IMR-90 (cell line): Measurements from ENCODE around the gene MICB. TPM values are rescaled to one million over a fixed set of nuclear protein-coding genes. Genes with fewer than 3 reads are reported as not detected.

Experiments
- ATAC-seq: fragments of 200-7000 bp; cut with Tn5 transposase; 2 replicates; pipeline ENCODE4 v1.9.1; 2020; ENCODE audit warnings: low read depth, mild to moderate bottlenecking, moderate library complexity
- BruUV-seq: library from RNA; stranded (reverse); fragments of 400-500 nt; replicated peaks from 2 replicates; lab custom pipeline; 2021; lab: Mats Ljungman, UMichigan
- CTCF ChIA-PET: fragments of 300-600 bp; formaldehyde crosslinking; extraction: SDS; loops from one replicate; lab custom pipeline; 2021; ENCODE audit warnings: antibody characterized with exemption; lab: Yijun Ruan, JAX
- POLR2A ChIA-PET: fragments of 300-600 bp; sonication (Branson Sonifier 250); formaldehyde crosslinking; loops from one replicate; lab custom pipeline; 2022; ENCODE audit warnings: antibody characterized with exemption; ENCODE audit not compliant: unreplicated experiment; lab: Charles Lee
- DNase-seq: peaks from one replicate; pipeline ENCODE4 v3.0.0; 2013
- H2AFZ ChIP-seq: replicated peaks from 2 replicates; pipeline ENCODE3; 2013; ENCODE audit warnings: low read length, mild to moderate bottlenecking; ENCODE audit not compliant: poor library complexity
- H2AK5ac ChIP-seq: 2 replicates; pipeline ENCODE4 v1.6.1; 2013; ENCODE audit warnings: low read depth, low read length, inconsistent platforms
- H2AK9ac ChIP-seq: replicated peaks from 2 replicates; pipeline ENCODE3; 2013; ENCODE audit warnings: mild to moderate bottlenecking, low read depth, low read length, moderate library complexity; ENCODE audit not compliant: poor library complexity
- H2BK120ac ChIP-seq: 2 replicates; pipeline ENCODE4 v1.6.1; 2013; ENCODE audit warnings: low read depth, low read length, inconsistent platforms
- H2BK15ac ChIP-seq: 3 replicates; pipeline ENCODE4 v1.6.1; 2013; ENCODE audit warnings: low read depth, low read length, inconsistent platforms
- H2BK20ac ChIP-seq: 2 replicates; pipeline ENCODE4 v1.6.1; 2013; ENCODE audit warnings: low read depth, mild to moderate bottlenecking, inconsistent platforms, low read length, moderate library complexity
- H2BK5ac ChIP-seq: 2 replicates; pipeline ENCODE4 v1.6.1; 2013; ENCODE audit warnings: mild to moderate bottlenecking, low read depth, low read length, inconsistent platforms; ENCODE audit not compliant: poor library complexity, severe bottlenecking
- H3K14ac ChIP-seq: replicated peaks from 2 replicates; pipeline ENCODE4 v1.6.1; 2013; ENCODE audit warnings: low read depth, low read length, inconsistent platforms
- H3K18ac ChIP-seq: 2 replicates; pipeline ENCODE4 v1.6.1; 2013; ENCODE audit warnings: low read depth, low read length, control low read depth
- H3K23ac ChIP-seq: 2 replicates; pipeline ENCODE4 v1.6.1; 2013; ENCODE audit warnings: low read depth, low read length, inconsistent platforms
- H3K27ac ChIP-seq: 2 replicates; pipeline ENCODE4 v1.5.1; 2013; ENCODE audit warnings: mild to moderate bottlenecking, control low read depth, low read length; ENCODE audit not compliant: insufficient read depth
- H3K27me3 ChIP-seq: 2 replicates; pipeline ENCODE4 v1.6.1; 2013; ENCODE audit warnings: low read length; ENCODE audit not compliant: control insufficient read depth, insufficient read depth
- H3K36me3 ChIP-seq: 2 replicates; pipeline ENCODE4 v1.6.1; 2013; ENCODE audit warnings: low read length, mixed read lengths; ENCODE audit not compliant: control insufficient read depth, insufficient read depth
- H3K4ac ChIP-seq: 2 replicates; pipeline ENCODE4 v1.6.1; 2013; ENCODE audit warnings: low read depth, low read length, inconsistent platforms
- H3K4me1 ChIP-seq: 2 replicates; pipeline ENCODE4 v1.6.1; 2013; ENCODE audit warnings: low read length, mixed read lengths; ENCODE audit not compliant: control insufficient read depth, insufficient read depth
- H3K4me2 ChIP-seq: 2 replicates; pipeline ENCODE4 v1.6.1; 2013; ENCODE audit warnings: low read depth, mild to moderate bottlenecking, control low read depth, low read length, moderate library complexity
- H3K4me3 ChIP-seq: 2 replicates; pipeline ENCODE4 v1.5.1; 2013; ENCODE audit warnings: low read depth, mild to moderate bottlenecking, control low read depth, low read length, moderate library complexity; ENCODE audit not compliant: insufficient read depth
- H3K56ac ChIP-seq: 2 replicates; pipeline ENCODE4 v1.6.1; 2013; ENCODE audit warnings: low read length, inconsistent platforms; ENCODE audit not compliant: insufficient read depth; ENCODE audit errors: extremely low read depth
- H3K79me1 ChIP-seq, 2 experiments: 2 replicates each; pipeline ENCODE4 v1.6.1; 2013; ENCODE audit warnings: low read length in 2 of 2, inconsistent platforms in 1 of 2, low read depth in 1 of 2
- H3K9ac ChIP-seq: 2 replicates; pipeline ENCODE4 v1.6.1; 2013; ENCODE audit warnings: low read depth, low read length, control low read depth
- H3K9me1 ChIP-seq: 2 replicates; pipeline ENCODE4 v1.6.1; 2013; ENCODE audit warnings: low read length, inconsistent platforms; ENCODE audit not compliant: insufficient read depth
- H3K9me3 ChIP-seq: 2 replicates; pipeline ENCODE4 v1.6.1; 2013; ENCODE audit warnings: low read length; ENCODE audit not compliant: control insufficient read depth, insufficient read depth
- H4K20me1 ChIP-seq: 2 replicates; pipeline ENCODE4 v1.6.1; 2013; ENCODE audit warnings: low read length, inconsistent platforms; ENCODE audit not compliant: insufficient read depth
- H4K5ac ChIP-seq: 2 replicates; pipeline ENCODE4 v1.6.1; 2013; ENCODE audit warnings: mild to moderate bottlenecking, low read depth, low read length, control low read depth
- H4K8ac ChIP-seq, 2 experiments: 2 replicates each; pipeline ENCODE4 v1.6.1; 2013; ENCODE audit warnings: low read depth in 2 of 2, low read length in 2 of 2, control low read depth in 1 of 2, inconsistent platforms in 1 of 2
- H4K91ac ChIP-seq: 2 replicates; pipeline ENCODE4 v1.6.1; 2013; ENCODE audit warnings: low read depth, low read length, inconsistent platforms; ENCODE audit not compliant: insufficient read depth
- CEBPB ChIP-seq: IDR thresholded peaks from 2 replicates; pipeline ENCODE4 v1.6.1; 2012; ENCODE audit warnings: low read depth, low read length, improper control_type of control experiment
- MAZ ChIP-seq: IDR thresholded peaks from 2 replicates; pipeline ENCODE4 v1.6.1; 2012; ENCODE audit warnings: low read depth, mild to moderate bottlenecking, low read length, improper control_type of control experiment, moderate library complexity, borderline replicate concordance
- POLR2A ChIP-seq: IDR thresholded peaks from 2 replicates; pipeline ENCODE4 v1.6.1; 2012; ENCODE audit warnings: mild to moderate bottlenecking, low read depth, low read length
- RAD21 ChIP-seq: IDR thresholded peaks from 2 replicates; pipeline ENCODE4 v1.6.1; 2012; ENCODE audit warnings: low read length, improper control_type of control experiment
- RCOR1 ChIP-seq: IDR thresholded peaks from 2 replicates; pipeline ENCODE4 v1.6.1; 2012; ENCODE audit warnings: mild to moderate bottlenecking, low read length, improper control_type of control experiment; ENCODE audit not compliant: insufficient replicate concordance
- SMC3 ChIP-seq: fragments of 150-350 bp; IDR thresholded peaks from 2 replicates; pipeline ENCODE4 v1.6.1; 2016; ENCODE audit warnings: low read depth, mild to moderate bottlenecking, antibody characterized with exemption, low read length, moderate library complexity
- WGBS, 2 experiments: methylation state at CpG; one replicate each; pipeline versions ENCODE4 v1.1.5 to v1.1.7; 2013; ENCODE audit warnings: missing lambda C conversion rate in 2 of 2; ENCODE audit not compliant: insufficient read length in 1 of 2; ENCODE audit errors: extremely low coverage in 2 of 2; 5-methylcytosine and 5-hydroxymethylcytosine counted together
- dilution Hi-C: fragments of 300-500 bp; cut with HindIII; formaldehyde crosslinking; loops from one replicate; pipeline ENCODE4 v1.14.3; 2018; ENCODE audit warnings: low sequenced_read_pairs; ENCODE audit not compliant: unreplicated experiment
- in situ Hi-C: fragments of 300-500 bp; cut with MboI; formaldehyde crosslinking; loops from 3 replicates; pipeline ENCODE4 v1.14.3; 2019; ENCODE audit warnings: low sequenced_read_pairs, inconsistent platforms, mixed read lengths
- intact Hi-C: fragments of 100-400 bp; cut with micrococcal nuclease; formaldehyde crosslinking; loops from 2 replicates; pipeline ENCODE4 v1.10.0; 2022
- polyA plus RNA-seq, 3 experiments: library from polyadenylated mRNA; depleted of rRNA; stranded (reverse); fragments of >200 nt; gene quantifications; 2 replicates each; pipeline ENCODE4 v1.2.3, GENCODE V29; 2012; ENCODE audit warnings: low replicate concordance in 1 of 3
- total RNA-seq: library from RNA; depleted of rRNA; stranded (reverse); fragments of >200 nt; gene quantifications from 2 replicates; pipeline ENCODE4 v1.2.3, GENCODE V29; 2012
- TF ChIP-seq, protein P1 (sequence below): fragments of 150-350 bp; IDR thresholded peaks from 2 replicates; pipeline ENCODE4 v1.6.1; 2017; ENCODE audit warnings: mild to moderate bottlenecking, antibody characterized with exemption, low read length, low read depth
- TF ChIP-seq, protein P2 (sequence below): conservative IDR thresholded peaks from 2 replicates; pipeline ENCODE4 v1.5.1; 2012; ENCODE audit warnings: mild to moderate bottlenecking, low read depth, low read length, improper control_type of control experiment

Gene MICB
- total and polyA plus RNA-seq, 2 of the 4 experiments (the other 2 are of a cell fraction) = 9.6 to 11.1 TPM

GRCh38 chr6:31534521-31535040 lies 36.6 kb downstream of the MICB start:
- Histone ChIP-seq H4K91ac (no peak overlapping the region), H3K27me3 (no peaks in the 10 kb centered on the region), H3K4me1 (peaks cover 4% of the 10 kb centered on the region; the same call in 1 of the 2 replicates), H2BK20ac (no peak overlapping the region), H3K9me1 (0 out of 2 replicates have a peak, but pooled peaks cover 11% of the 10 kb centered on the region), H2AK9ac (no peak overlapping the region), H3K18ac (no peak overlapping the region), H3K79me1 (peaks cover 44 to 79% of the 10 kb centered on the region in 2 experiments), H3K36me3 (peaks cover 81% of the 10 kb centered on the region), H4K20me1 (peaks cover 89% of the 10 kb centered on the region), H3K27ac (no peak overlapping the region), H3K4ac (no peak overlapping the region), H3K23ac (no peak overlapping the region; the same call in 1 of the 2 replicates), H4K8ac (no peak overlapping the region), H2AFZ (no peak overlapping the region), H2BK15ac (no peak overlapping the region), H3K9me3 (no peaks in the 10 kb centered on the region), H3K14ac (no peak overlapping the region), H3K4me3 (no peak overlapping the region), H2BK5ac (no peak overlapping the region), H3K4me2 (no peak overlapping the region), H3K9ac (no peak overlapping the region), H3K56ac (no peak overlapping the region), H2BK120ac (no peak overlapping the region), H2AK5ac (no peak overlapping the region), H4K5ac (no peak overlapping the region)
- BruUV-seq = no TSS peak
- ATAC-seq = no peak
- DNase-seq = no peak
- POLR2A ChIA-PET = no interaction called here
- intact Hi-C loops = no loop called here
- in situ Hi-C loops = no loop called here
- dilution Hi-C loops = no loop called here
- WGBS, 2 experiments = 96% methylated on average over 12 of the region's 24 CpGs; no CpG with 5 or more reads in 1 of the 2 experiments
- CTCF ChIA-PET = no interaction called here
- no peak for TF ChIP-seq SMC3
- TF ChIP-seq, protein P1, sequence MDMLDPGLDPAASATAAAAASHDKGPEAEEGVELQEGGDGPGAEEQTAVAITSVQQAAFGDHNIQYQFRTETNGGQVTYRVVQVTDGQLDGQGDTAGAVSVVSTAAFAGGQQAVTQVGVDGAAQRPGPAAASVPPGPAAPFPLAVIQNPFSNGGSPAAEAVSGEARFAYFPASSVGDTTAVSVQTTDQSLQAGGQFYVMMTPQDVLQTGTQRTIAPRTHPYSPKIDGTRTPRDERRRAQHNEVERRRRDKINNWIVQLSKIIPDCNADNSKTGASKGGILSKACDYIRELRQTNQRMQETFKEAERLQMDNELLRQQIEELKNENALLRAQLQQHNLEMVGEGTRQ = no peak
- no peak for TF ChIP-seq POLR2A
- TF ChIP-seq RAD21 = no peak
- TF ChIP-seq, protein P2, sequence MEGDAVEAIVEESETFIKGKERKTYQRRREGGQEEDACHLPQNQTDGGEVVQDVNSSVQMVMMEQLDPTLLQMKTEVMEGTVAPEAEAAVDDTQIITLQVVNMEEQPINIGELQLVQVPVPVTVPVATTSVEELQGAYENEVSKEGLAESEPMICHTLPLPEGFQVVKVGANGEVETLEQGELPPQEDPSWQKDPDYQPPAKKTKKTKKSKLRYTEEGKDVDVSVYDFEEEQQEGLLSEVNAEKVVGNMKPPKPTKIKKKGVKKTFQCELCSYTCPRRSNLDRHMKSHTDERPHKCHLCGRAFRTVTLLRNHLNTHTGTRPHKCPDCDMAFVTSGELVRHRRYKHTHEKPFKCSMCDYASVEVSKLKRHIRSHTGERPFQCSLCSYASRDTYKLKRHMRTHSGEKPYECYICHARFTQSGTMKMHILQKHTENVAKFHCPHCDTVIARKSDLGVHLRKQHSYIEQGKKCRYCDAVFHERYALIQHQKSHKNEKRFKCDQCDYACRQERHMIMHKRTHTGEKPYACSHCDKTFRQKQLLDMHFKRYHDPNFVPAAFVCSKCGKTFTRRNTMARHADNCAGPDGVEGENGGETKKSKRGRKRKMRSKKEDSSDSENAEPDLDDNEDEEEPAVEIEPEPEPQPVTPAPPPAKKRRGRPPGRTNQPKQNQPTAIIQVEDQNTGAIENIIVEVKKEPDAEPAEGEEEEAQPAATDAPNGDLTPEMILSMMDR = no peak
- TF ChIP-seq MAZ = no peak
- TF ChIP-seq CEBPB = no peak
- TF ChIP-seq RCOR1 = no peak
